ENCODE results near the gene KLHL3.

- TF ChIP-seq CTCF (conservative IDR thresholded peaks at IDR 0.05; ENCODE audit: low read depth in 2 of 2) (no peak), REST (IDR thresholded peaks at IDR 0.05; ENCODE audit: unreplicated experiment) (no peak)
These were observed 1.7 kb upstream of the KLHL3 start for GRCh38 chr5:137737349-137738131.

Measured in GM23338 (cell line).